A673 (cell line): Measurements from ENCODE around the gene SSH2. TPM values are rescaled to one million over a fixed set of nuclear protein-coding genes. Genes with fewer than 3 reads are reported as not detected.

Experiments
- BruUV-seq: library from RNA; stranded (reverse); fragments of 400-500 nt; replicated peaks from 2 replicates; lab custom pipeline; 2021; lab: Mats Ljungman, UMichigan
- CTCF ChIA-PET: fragments of 300-600 bp; sonication (Branson Sonifier 250); formaldehyde crosslinking; loops from one replicate; lab custom pipeline; 2022; ENCODE audit warnings: antibody characterized with exemption; lab: Charles Lee
- POLR2A ChIA-PET: fragments of 300-600 bp; sonication (Branson Sonifier 250); formaldehyde crosslinking; loops from one replicate; lab custom pipeline; 2022; ENCODE audit warnings: antibody characterized with exemption; ENCODE audit not compliant: low non-redundant PET; lab: Charles Lee
- DNase-seq: peaks from one replicate; pipeline ENCODE4 v3.0.0-alpha.2; 2015; ENCODE audit warnings: low spot score
- H3K27ac ChIP-seq: fragments of 200-600 bp; sonication (generic); 2 replicates; pipeline ENCODE4 v1.5.1; 2016; ENCODE audit warnings: mixed run types, low read depth, mild to moderate bottlenecking, mixed read lengths, antibody characterized with exemption, low read length; ENCODE audit not compliant: poor library complexity, severe bottlenecking
- H3K27me3 ChIP-seq: fragments of 200-600 bp; sonication (generic); replicated peaks from 2 replicates; pipeline ENCODE4 v1.6.1; 2017; ENCODE audit warnings: mixed run types, low read depth, mild to moderate bottlenecking, mixed read lengths, antibody characterized with exemption, low read length; ENCODE audit not compliant: insufficient read depth, poor library complexity
- H3K36me3 ChIP-seq: fragments of 200-600 bp; sonication (generic); 2 replicates; pipeline ENCODE4 v1.6.1; 2016; ENCODE audit warnings: mixed run types, mild to moderate bottlenecking, mixed read lengths, antibody characterized with exemption, low read length; ENCODE audit not compliant: insufficient read depth, poor library complexity, severe bottlenecking
- H3K4me1 ChIP-seq: fragments of 200-600 bp; sonication (generic); 2 replicates; pipeline ENCODE4 v1.6.1; 2017; ENCODE audit warnings: mixed run types, mild to moderate bottlenecking, mixed read lengths, antibody characterized with exemption, low read length; ENCODE audit not compliant: insufficient read depth, poor library complexity, severe bottlenecking
- H3K4me3 ChIP-seq: fragments of 200-600 bp; sonication (generic); 2 replicates; pipeline ENCODE4 v1.5.1; 2016; ENCODE audit warnings: low read depth, mixed run types, mild to moderate bottlenecking, mixed read lengths, low read length; ENCODE audit not compliant: poor library complexity, severe bottlenecking
- H3K9me3 ChIP-seq: fragments of 200-600 bp; sonication (generic); 2 replicates; pipeline ENCODE4 v1.6.1; 2016; ENCODE audit warnings: mixed run types, low read depth, mild to moderate bottlenecking, mixed read lengths, antibody characterized with exemption, low read length; ENCODE audit not compliant: poor library complexity, severe bottlenecking
- CTCF ChIP-seq: fragments of 300-800, 200-600 bp; sonication (generic); conservative IDR thresholded peaks from 2 replicates; pipeline ENCODE4 v1.5.1; 2017; ENCODE audit warnings: low read depth, mild to moderate bottlenecking, antibody characterized with exemption, low read length, moderate library complexity, mixed read lengths
- EZH2 ChIP-seq: fragments of 200-600 bp; sonication (generic); IDR thresholded peaks from 2 replicates; pipeline ENCODE4 v1.6.1; 2017; ENCODE audit warnings: borderline replicate concordance, low read depth, mild to moderate bottlenecking, mixed read lengths, antibody characterized with exemption, low read length; ENCODE audit not compliant: poor library complexity, severe bottlenecking
- intact Hi-C: fragments of 100-400 bp; cut with micrococcal nuclease; formaldehyde crosslinking; loops from one replicate; pipeline ENCODE4 v1.10.0; 2022; ENCODE audit not compliant: unreplicated experiment
- total RNA-seq: library from RNA; stranded (reverse); gene quantifications from 2 replicates; pipeline ENCODE4 v1.2.3, GENCODE V29; 2021

SSH2 gene
- total RNA-seq, 1 experiment from 2014 or later: 75.5 TPM

GRCh38 chr17:29716566-29716965 is 213.5 kb downstream of the SSH2 start:
- Histone ChIP-seq H3K4me3 (no peak overlapping the region), H3K27me3 (no peaks in the 10 kb centered on the region), H3K4me1 (peaks cover 43% of the 10 kb centered on the region), H3K27ac (no peak overlapping the region), H3K36me3 (no peaks in the 10 kb centered on the region), H3K9me3 (no peaks in the 10 kb centered on the region)
- ChIA-PET POLR2A (no interaction called here), CTCF (no interaction called here)
- intact Hi-C loops: no loop called here
- no peak for DNase-seq
- TF ChIP-seq EZH2 (no peak), CTCF (no peak)
- BruUV-seq: no TSS peak

DNA sequence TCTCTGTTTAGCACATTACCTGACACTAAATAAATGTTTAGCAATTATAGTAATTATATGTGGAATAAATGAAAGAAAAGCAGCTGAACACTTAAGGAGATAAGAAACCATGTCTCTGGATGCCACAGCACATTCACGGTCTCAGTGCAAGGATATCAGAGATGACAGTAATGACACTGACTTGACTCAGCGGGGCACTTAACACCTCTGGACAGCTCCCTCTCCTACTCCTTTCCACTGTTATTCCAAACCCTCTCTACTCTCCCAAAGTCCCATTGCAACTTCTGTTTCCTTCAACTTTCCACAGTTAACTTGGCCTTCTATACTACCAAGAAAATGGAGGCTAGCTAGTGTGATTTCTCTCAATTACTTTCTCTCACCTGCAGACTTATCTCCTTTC is 214.3 kb downstream of the SSH2 start:
- intact Hi-C loops: no loop called here
- Histone ChIP-seq H3K9me3 (no peaks in the 10 kb centered on the region), H3K36me3 (no peaks in the 10 kb centered on the region), H3K27ac (no peak overlapping the region), H3K4me1 (peaks cover 43% of the 10 kb centered on the region), H3K4me3 (no peak overlapping the region), H3K27me3 (no peaks in the 10 kb centered on the region)
- no TSS peak for BruUV-seq
- TF ChIP-seq CTCF (no peak), EZH2 (no peak)
- ChIA-PET POLR2A (no interaction called here), CTCF (no interaction called here)
- DNase-seq: no peak

DNA sequence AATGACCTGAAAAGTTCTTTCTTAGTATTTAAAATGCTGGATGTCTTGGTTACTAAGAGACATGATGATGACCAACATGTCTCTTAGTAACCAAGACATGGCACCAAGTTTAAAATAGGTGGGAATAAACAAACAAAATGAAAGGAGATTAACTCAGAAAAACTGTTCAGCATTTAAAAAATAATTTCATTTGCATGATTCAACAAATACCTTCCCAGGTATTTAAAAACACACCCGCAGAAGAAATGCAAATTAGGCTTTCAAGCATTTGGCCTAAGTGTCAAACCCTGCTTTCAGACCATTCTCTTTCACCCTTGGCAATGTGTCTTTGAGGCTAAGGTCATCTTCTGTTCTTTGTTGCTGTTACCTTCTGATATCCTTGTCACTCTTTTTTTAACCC is 215.9 kb downstream of the SSH2 start:
- DNase-seq: no peak
- no TSS peak for BruUV-seq
- ChIA-PET CTCF (no interaction called here), POLR2A (no interaction called here)
- Histone ChIP-seq H3K27ac (no peak overlapping the region), H3K4me3 (no peak overlapping the region), H3K4me1 (peaks cover 45% of the 10 kb centered on the region), H3K27me3 (no peaks in the 10 kb centered on the region), H3K36me3 (no peaks in the 10 kb centered on the region), H3K9me3 (no peaks in the 10 kb centered on the region)
- no peak for TF ChIP-seq EZH2
- TF ChIP-seq CTCF: no peak
- intact Hi-C loops: no loop called here
